Karpas-422 (cell line): Measurements from ENCODE around the gene PLCB1. TPM values are rescaled to one million over a fixed set of nuclear protein-coding genes. Genes with fewer than 3 reads are reported as not detected.

Experiments used
- DNase-seq: peaks from one replicate; pipeline ENCODE4 v3.0.0-alpha.2; 2015
- H2AFZ ChIP-seq: fragments of 200-600 bp; sonication (generic); 2 replicates; pipeline ENCODE4 v1.6.1; 2014; ENCODE audit warnings: antibody characterized with exemption, low read length, mixed read lengths
- H3K27ac ChIP-seq: fragments of 200-600 bp; sonication (generic); 2 replicates; pipeline ENCODE4 v1.5.1; 2014; ENCODE audit warnings: mild to moderate bottlenecking, low read length, moderate library complexity
- H3K27me3 ChIP-seq: fragments of 200-600 bp; sonication (generic); 2 replicates; pipeline ENCODE4 v1.6.1; 2014; ENCODE audit warnings: low read length, mixed read lengths
- H3K36me3 ChIP-seq: fragments of 200-600 bp; sonication (generic); 2 replicates; pipeline ENCODE4 v1.6.1; 2014; ENCODE audit warnings: low read length, mixed read lengths; ENCODE audit not compliant: insufficient read depth
- H3K4me1 ChIP-seq: fragments of 200-600 bp; sonication (generic); 2 replicates; pipeline ENCODE4 v1.6.1; 2014; ENCODE audit warnings: mild to moderate bottlenecking, low read length, mixed read lengths
- H3K4me2 ChIP-seq: fragments of 200-600 bp; sonication (generic); 2 replicates; pipeline ENCODE4 v1.6.1; 2014; ENCODE audit warnings: low read length, low read depth, mild to moderate bottlenecking; ENCODE audit not compliant: poor library complexity, severe bottlenecking
- H3K4me3 ChIP-seq: fragments of 200-600 bp; sonication (generic); 2 replicates; pipeline ENCODE4 v1.5.1; 2014; ENCODE audit warnings: mild to moderate bottlenecking, antibody characterized with exemption, low read length, mixed read lengths
- H3K79me2 ChIP-seq: fragments of 200-600 bp; sonication (generic); 2 replicates; pipeline ENCODE4 v1.6.1; 2014; ENCODE audit warnings: mild to moderate bottlenecking, low read length, mixed read lengths
- H3K9ac ChIP-seq: fragments of 200-600 bp; sonication (generic); 2 replicates; pipeline ENCODE4 v1.6.0; 2014; ENCODE audit warnings: low read length
- H3K9me2 ChIP-seq: fragments of 200-600 bp; sonication (generic), shearing (Covaris generic); replicated peaks from 2 replicates; pipeline ENCODE4 v1.6.0; 2014; ENCODE audit warnings: mild to moderate bottlenecking, low read length, moderate library complexity; ENCODE audit not compliant: insufficient read depth
- H3K9me3 ChIP-seq: fragments of 300-700, 200-600 bp; sonication (generic); 2 replicates; pipeline ENCODE4 v1.6.1; 2014; ENCODE audit warnings: low read length, mixed read lengths
- H4K20me1 ChIP-seq: fragments of 200-600 bp; sonication (generic); 2 replicates; pipeline ENCODE4 v1.6.1; 2014; ENCODE audit warnings: mild to moderate bottlenecking, antibody characterized with exemption, low read length, low read depth; ENCODE audit not compliant: insufficient read depth
- total RNA-seq: library from RNA; depleted of rRNA; stranded (reverse); fragments of >200 nt; shearing (Covaris generic); gene quantifications from 2 replicates; pipeline ENCODE4 v1.2.3, GENCODE V29; 2014; ENCODE audit warnings: low replicate concordance

The PLCB1 gene
- total RNA-seq, 1 experiment from 2014 or later: 0.82 TPM

DNA sequence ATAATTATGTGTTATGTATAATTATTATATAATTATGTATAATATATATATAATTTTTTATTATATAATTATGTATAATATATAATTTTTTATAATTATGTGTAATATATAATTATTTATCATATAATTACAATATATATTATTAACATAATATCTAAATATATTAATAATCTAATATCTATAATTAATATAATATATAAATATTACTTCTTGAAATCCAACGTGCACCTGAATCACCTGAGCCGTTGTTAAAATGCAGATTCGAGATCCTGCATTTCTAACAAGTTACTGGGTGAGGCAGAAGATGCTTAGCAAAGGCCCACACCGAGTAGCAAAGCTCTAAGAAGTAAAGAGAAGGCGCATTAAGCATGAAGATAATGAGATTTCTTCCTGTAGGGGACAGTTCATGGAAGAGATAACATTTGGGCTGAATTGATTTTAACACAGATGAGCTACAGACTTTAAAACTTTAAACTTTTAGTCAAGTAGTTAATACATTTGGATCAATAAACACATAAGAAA lies 530.4 kb downstream of the PLCB1 start:
- no peak overlapping the region for H2AFZ ChIP-seq
- no peak overlapping the region for H3K4me2 ChIP-seq
- H3K4me1 ChIP-seq: no peaks in the 10 kb centered on the region
- no peaks in the 10 kb centered on the region for H3K79me2 ChIP-seq
- H3K27ac ChIP-seq: no peak overlapping the region
- no peak overlapping the region for H3K4me3 ChIP-seq
- no peak overlapping the region for H3K9ac ChIP-seq
- H3K27me3 ChIP-seq: no peaks in the 10 kb centered on the region
- no peaks in the 10 kb centered on the region for H3K9me3 ChIP-seq
- no peaks in the 10 kb centered on the region for H3K9me2 ChIP-seq
- no peaks in the 10 kb centered on the region for H4K20me1 ChIP-seq
- DNase-seq: no peak
- H3K36me3 ChIP-seq: no peaks in the 10 kb centered on the region

DNA sequence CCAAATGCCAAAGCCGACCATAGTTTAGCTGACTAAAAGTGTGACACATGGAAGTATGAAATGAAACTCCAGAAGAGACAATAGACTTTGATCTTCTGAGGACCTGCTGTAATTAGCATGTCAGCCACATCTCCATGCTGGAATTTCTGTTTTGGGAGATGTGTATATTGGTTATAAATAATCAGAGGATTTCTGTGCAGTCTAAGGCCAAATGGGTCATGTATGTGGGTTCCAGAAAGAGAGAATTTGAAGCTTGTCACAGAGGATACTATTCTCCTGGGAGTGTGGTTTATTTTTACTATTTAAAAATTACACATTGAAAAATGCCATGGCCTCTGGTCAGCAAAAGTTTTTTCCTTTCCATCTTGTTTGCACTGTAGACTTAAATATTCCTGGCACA lies 531.4 kb downstream of the PLCB1 start:
- Histone ChIP-seq H3K27me3 (no peaks in the 10 kb centered on the region), H3K79me2 (no peaks in the 10 kb centered on the region), H3K9ac (no peak overlapping the region), H3K4me2 (no peak overlapping the region), H3K4me1 (no peaks in the 10 kb centered on the region), H3K27ac (no peak overlapping the region), H3K36me3 (no peaks in the 10 kb centered on the region), H3K9me2 (no peaks in the 10 kb centered on the region), H4K20me1 (no peaks in the 10 kb centered on the region), H3K4me3 (no peak overlapping the region), H3K9me3 (no peaks in the 10 kb centered on the region), H2AFZ (no peak overlapping the region)
- no peak for DNase-seq

DNA sequence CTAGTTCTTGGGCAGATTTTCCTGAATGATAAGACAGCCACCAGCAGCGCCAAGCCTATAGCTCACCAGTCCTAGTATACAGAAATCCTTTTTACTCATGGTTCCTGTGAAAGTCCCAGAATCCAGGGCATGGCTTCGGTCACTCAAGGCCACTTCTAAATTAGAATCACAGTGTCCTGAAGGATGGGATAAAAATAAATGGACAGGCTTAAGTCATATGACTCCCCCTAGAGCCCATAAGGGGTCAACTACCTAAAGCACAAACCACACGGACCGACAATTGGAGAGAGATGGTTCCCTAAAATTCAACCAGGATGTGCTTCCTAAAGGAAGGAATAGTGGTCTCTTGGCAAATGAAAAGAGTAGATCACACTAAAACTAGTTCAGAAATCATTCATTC lies 532.7 kb downstream of the PLCB1 start:
- no peak overlapping the region for H3K9ac ChIP-seq
- no peaks in the 10 kb centered on the region for H3K9me2 ChIP-seq
- H3K27me3 ChIP-seq: no peaks in the 10 kb centered on the region
- no peaks in the 10 kb centered on the region for H3K4me1 ChIP-seq
- no peaks in the 10 kb centered on the region for H3K36me3 ChIP-seq
- no peak for DNase-seq
- H4K20me1 ChIP-seq: no peaks in the 10 kb centered on the region
- no peak overlapping the region for H3K4me2 ChIP-seq
- no peaks in the 10 kb centered on the region for H3K79me2 ChIP-seq
- no peak overlapping the region for H3K27ac ChIP-seq
- H2AFZ ChIP-seq: no peak overlapping the region
- no peak overlapping the region for H3K4me3 ChIP-seq
- H3K9me3 ChIP-seq: no peaks in the 10 kb centered on the region

DNA sequence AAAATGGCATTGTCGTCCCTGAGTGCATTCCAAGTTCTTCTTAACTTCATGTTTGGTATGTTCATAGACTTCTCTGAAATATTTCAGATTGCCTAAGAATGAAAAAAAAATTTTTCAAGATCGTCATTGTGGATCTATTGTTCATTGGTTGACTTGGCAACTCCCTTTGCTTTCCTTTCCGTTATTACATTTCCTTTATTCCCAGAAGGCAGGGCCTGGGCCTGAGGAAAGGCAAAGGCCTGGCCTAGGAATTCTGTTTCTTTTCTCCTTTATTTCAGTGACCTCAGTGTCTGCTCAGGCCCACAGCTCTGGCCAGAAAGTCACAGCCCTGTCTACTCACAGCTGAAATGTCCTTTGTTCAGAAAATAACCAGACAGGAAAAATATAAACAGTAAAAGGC lies 535.2 kb downstream of the PLCB1 start:
- Histone ChIP-seq H3K36me3 (no peaks in the 10 kb centered on the region), H3K9me2 (no peaks in the 10 kb centered on the region), H3K9ac (no peak overlapping the region), H3K4me3 (no peak overlapping the region), H2AFZ (no peak overlapping the region), H3K4me1 (no peaks in the 10 kb centered on the region), H3K27me3 (no peaks in the 10 kb centered on the region), H3K79me2 (no peaks in the 10 kb centered on the region), H3K4me2 (no peak overlapping the region), H3K27ac (no peak overlapping the region), H3K9me3 (no peaks in the 10 kb centered on the region), H4K20me1 (no peaks in the 10 kb centered on the region)
- DNase-seq: no peak

DNA sequence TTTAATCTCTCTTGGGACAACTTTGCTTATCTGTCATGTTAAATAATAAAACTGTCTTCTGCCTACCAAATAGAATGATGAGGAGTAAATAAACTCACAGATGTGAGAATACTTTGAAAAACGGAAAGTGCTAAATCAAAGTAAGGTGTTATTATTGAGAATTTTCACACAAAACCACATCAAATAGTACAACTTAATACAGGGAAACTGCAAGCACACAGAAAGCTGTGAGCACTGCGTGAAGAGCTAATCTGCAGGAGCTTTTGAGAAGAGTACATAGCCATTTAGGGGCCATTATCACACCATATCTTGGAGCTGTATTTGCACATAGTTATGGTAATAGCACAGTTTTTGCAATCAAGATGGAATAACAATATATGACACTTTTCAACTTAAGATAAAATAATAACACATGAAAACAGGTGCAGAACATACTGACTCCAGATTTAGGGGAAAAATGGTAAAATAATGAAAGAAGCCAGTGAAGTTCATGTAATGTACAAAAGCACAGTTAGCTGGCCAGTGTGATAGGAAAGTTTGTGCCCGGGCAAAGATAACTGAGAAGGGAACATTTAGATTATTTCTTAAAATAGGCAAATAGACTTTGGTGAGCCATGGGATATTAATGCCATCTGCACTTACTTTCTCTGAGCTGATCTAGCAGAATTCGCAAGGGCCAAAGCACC lies 538.3 kb downstream of the PLCB1 start:
- no peaks in the 10 kb centered on the region for H4K20me1 ChIP-seq
- no peaks in the 10 kb centered on the region for H3K4me1 ChIP-seq
- no peak overlapping the region for H3K4me3 ChIP-seq
- no peak for DNase-seq
- H3K27ac ChIP-seq: no peak overlapping the region
- H3K36me3 ChIP-seq: no peaks in the 10 kb centered on the region
- no peaks in the 10 kb centered on the region for H3K9me3 ChIP-seq
- H2AFZ ChIP-seq: no peak overlapping the region
- H3K9ac ChIP-seq: no peak overlapping the region
- no peaks in the 10 kb centered on the region for H3K27me3 ChIP-seq
- no peaks in the 10 kb centered on the region for H3K9me2 ChIP-seq
- H3K79me2 ChIP-seq: no peaks in the 10 kb centered on the region
- H3K4me2 ChIP-seq: no peak overlapping the region

DNA sequence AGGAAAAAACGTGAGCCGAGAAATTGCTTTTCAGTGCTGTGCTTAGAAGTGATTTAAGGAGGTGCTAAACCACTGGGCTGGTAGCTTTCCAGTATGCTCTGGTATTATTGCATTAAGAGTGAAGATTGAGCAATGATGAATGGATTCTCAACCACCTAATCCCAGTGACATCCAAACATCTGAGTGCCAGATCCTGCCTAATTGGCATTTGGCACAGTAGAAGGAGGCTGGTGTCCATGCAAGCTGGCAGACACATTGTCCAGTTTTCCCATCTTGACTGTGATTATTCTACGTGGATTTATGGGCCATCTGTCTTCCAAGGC lies 538.8 kb downstream of the PLCB1 start:
- no peaks in the 10 kb centered on the region for H4K20me1 ChIP-seq
- no peak overlapping the region for H3K4me3 ChIP-seq
- H3K27me3 ChIP-seq: no peaks in the 10 kb centered on the region
- no peaks in the 10 kb centered on the region for H3K79me2 ChIP-seq
- no peaks in the 10 kb centered on the region for H3K4me1 ChIP-seq
- no peak overlapping the region for H2AFZ ChIP-seq
- no peaks in the 10 kb centered on the region for H3K9me3 ChIP-seq
- no peaks in the 10 kb centered on the region for H3K9me2 ChIP-seq
- no peak overlapping the region for H3K27ac ChIP-seq
- H3K36me3 ChIP-seq: no peaks in the 10 kb centered on the region
- no peak overlapping the region for H3K4me2 ChIP-seq
- no peak for DNase-seq
- no peak overlapping the region for H3K9ac ChIP-seq

DNA sequence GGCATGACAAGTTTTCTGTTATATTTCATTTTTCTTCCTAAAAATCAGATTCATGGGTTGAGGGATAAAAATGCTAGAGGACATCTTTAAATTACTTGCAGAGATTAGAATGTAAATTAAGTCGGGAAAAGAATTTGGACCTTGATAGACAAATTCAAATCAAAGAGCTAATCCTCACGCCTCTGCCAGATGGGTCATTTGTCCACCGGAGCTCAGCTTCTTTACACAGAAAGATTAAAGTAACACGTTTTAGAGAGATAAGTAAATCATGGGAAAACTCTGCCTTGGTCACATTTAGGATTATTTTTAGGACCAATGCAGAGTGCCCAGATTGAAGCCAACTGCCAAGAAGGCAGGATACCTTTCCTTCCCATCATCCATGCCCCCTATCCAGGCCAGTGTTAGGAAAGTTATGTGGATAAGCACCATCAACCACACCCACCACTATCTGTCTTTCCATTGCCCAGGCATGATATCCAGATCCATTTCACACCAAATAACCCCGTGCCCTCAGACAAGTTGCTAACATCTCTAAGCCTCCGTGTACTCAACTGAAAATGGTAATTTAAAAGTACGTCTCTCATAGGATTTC lies 539.4 kb downstream of the PLCB1 start:
- Histone ChIP-seq H2AFZ (no peak overlapping the region), H3K9ac (no peak overlapping the region), H3K9me2 (no peaks in the 10 kb centered on the region), H3K79me2 (no peaks in the 10 kb centered on the region), H3K9me3 (no peaks in the 10 kb centered on the region), H3K4me1 (no peaks in the 10 kb centered on the region), H3K4me3 (no peak overlapping the region), H3K27ac (no peak overlapping the region), H3K27me3 (no peaks in the 10 kb centered on the region), H3K36me3 (no peaks in the 10 kb centered on the region), H4K20me1 (no peaks in the 10 kb centered on the region), H3K4me2 (no peak overlapping the region)
- no peak for DNase-seq

DNA sequence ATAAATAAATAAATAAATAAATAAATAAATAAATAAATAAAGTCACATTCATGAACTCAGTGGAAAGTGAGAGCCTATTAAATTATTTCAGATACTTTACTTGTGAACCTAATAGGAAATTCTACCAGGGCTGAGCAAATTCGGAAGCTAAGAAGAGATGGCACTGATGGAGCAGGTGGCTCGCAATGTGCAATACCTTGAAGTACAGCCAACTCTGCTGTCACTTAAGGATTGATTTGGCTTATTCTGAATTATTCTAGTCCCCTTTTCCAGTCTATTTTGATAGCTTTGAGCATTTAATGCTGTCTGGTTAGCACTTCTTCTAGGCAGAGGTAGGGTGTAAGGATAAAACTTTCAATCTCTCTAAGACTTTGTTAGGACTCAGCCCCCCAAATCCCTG lies 541.0 kb downstream of the PLCB1 start:
- Histone ChIP-seq H3K27ac (no peak overlapping the region), H3K27me3 (no peaks in the 10 kb centered on the region), H2AFZ (no peak overlapping the region), H3K9me3 (no peaks in the 10 kb centered on the region), H3K79me2 (no peaks in the 10 kb centered on the region), H3K9me2 (no peaks in the 10 kb centered on the region), H3K4me2 (no peak overlapping the region), H4K20me1 (no peaks in the 10 kb centered on the region), H3K36me3 (no peaks in the 10 kb centered on the region), H3K4me1 (no peaks in the 10 kb centered on the region), H3K4me3 (no peak overlapping the region), H3K9ac (no peak overlapping the region)
- no peak for DNase-seq
